HG03095 (cell line): ENCODE data around the gene LCN9.

Source experiments
- ATAC-seq: cut with Tn5 transposase; IDR thresholded peaks from one replicate; pipeline ENCODE4 v1.9.1; 2021; ENCODE audit warnings: moderate library complexity; ENCODE audit not compliant: unreplicated experiment

Gene LCN9

GRCh38 chr9:135696446-135696845 is 33.3 kb downstream of the LCN9 start:
- ATAC-seq: no peak

- ATAC-seq: no peak
These were observed 34.1 kb downstream of the LCN9 start for GRCh38 chr9:135697226-135697625.

- ATAC-seq: no peak
These were observed 35.1 kb downstream of the LCN9 start for GRCh38 chr9:135698236-135698635.

GRCh38 chr9:135698767-135699166 is 35.7 kb downstream of the LCN9 start:
- ATAC-seq: no peak

GRCh38 chr9:135699440-135699839 is 36.3 kb downstream of the LCN9 start, which contains the start of gene SOHLH1:
Gene SOHLH1 (minus strand): TSS chr9:135699481. CDS start chr9:135699467, 14 bp downstream.
- no peak for ATAC-seq

- ATAC-seq: no peak
These were observed 37.4 kb downstream of the LCN9 start for GRCh38 chr9:135700525-135700924.

- no peak for ATAC-seq
These were observed 38.2 kb downstream of the LCN9 start for GRCh38 chr9:135701067-135701958.

- no peak for ATAC-seq
These were observed 39.0 kb downstream of the LCN9 start, which contains the start of gene KCNT1 for GRCh38 chr9:135701959-135702721. Gene KCNT1 (plus strand): TSS chr9:135702185. CDS start chr9:135702259, 74 bp downstream.

- ATAC-seq: no peak
These were observed 40.6 kb downstream of the LCN9 start for GRCh38 chr9:135703726-135704125.

GRCh38 chr9:135704483-135704882 is 41.4 kb downstream of the LCN9 start:
- ATAC-seq: no peak

GRCh38 chr9:135705376-135705775 is 42.3 kb downstream of the LCN9 start:
- no peak for ATAC-seq

- ATAC-seq: no peak
These were observed 43.2 kb downstream of the LCN9 start for GRCh38 chr9:135706288-135706687.

GRCh38 chr9:135707252-135708138 is 44.4 kb downstream of the LCN9 start:
- no peak for ATAC-seq

- ATAC-seq: no peak
These were observed 45.1 kb downstream of the LCN9 start for GRCh38 chr9:135708164-135708563.

- ATAC-seq: no peak
These were observed 48.3 kb downstream of the LCN9 start for GRCh38 chr9:135711391-135711790.

GRCh38 chr9:135711881-135712280 is 48.8 kb downstream of the LCN9 start:
- ATAC-seq: no peak

- no peak for ATAC-seq
These were observed 49.6 kb downstream of the LCN9 start for GRCh38 chr9:135712613-135713295.

- ATAC-seq: no peak
These were observed 51.3 kb downstream of the LCN9 start for GRCh38 chr9:135714242-135715055.

GRCh38 chr9:135715056-135715595 is 52.0 kb downstream of the LCN9 start:
- ATAC-seq: no peak
